T-helper 2 cell treated with Interferon-gamma antibody and Interleukin-4, amounts not matched to agents 100 ng/mL and 5 ng/mL, for 36 hours (primary cell): ENCODE data around the gene LATS2. TPM values are rescaled to one million over a fixed set of nuclear protein-coding genes. Genes with fewer than 3 reads are reported as not detected.

Source experiments
- intact Hi-C: fragments of 100-400 bp; cut with micrococcal nuclease; formaldehyde crosslinking; loops from one replicate; pipeline ENCODE4 v1.15.1; 2023
- total RNA-seq: library from RNA; stranded (reverse); gene quantifications from 2 replicates; pipeline ENCODE4 v1.2.3, GENCODE V29; 2022

Gene LATS2
- total RNA-seq, 1 donor from 2014 or later = 2.2 TPM

DNA sequence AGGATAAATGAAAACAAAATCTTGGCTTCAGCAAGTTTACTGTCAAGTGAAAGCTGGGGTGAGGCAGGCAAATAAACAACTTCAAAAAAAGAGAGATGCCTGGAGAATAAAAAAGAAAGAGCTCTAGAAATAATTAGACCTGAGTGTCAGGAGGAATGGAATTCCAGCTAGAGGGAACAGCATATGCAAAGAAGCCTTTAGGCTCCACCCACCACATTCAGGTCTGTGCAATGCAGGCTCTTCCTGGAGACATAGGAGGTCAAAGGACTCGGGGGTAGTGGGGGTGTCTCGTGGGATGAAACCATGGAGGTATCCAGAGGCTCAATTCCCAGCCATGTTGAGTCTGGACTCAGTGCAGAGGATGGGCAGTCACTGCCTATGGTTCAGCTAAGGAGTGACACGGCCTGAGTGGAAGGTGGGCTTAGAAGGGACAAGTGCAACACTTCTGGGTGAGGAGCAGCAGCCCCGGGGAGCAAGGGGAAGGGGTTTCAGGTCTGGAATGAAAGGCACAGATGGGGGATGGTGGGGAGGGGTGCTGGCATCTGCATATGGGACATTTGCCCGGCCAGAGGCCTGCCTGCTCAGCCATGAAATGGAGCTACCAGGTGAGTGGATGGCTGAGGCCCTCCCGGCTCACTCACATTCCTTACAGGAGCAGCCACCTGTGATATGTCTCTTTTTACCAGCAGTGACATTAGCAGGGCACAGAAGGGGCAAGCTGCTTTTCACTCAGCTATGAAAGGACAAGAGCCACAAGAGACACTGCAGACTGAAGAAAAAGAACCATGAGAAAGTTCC is 12.3 kb downstream of the LATS2 start:
- intact Hi-C loops = no loop called here

DNA sequence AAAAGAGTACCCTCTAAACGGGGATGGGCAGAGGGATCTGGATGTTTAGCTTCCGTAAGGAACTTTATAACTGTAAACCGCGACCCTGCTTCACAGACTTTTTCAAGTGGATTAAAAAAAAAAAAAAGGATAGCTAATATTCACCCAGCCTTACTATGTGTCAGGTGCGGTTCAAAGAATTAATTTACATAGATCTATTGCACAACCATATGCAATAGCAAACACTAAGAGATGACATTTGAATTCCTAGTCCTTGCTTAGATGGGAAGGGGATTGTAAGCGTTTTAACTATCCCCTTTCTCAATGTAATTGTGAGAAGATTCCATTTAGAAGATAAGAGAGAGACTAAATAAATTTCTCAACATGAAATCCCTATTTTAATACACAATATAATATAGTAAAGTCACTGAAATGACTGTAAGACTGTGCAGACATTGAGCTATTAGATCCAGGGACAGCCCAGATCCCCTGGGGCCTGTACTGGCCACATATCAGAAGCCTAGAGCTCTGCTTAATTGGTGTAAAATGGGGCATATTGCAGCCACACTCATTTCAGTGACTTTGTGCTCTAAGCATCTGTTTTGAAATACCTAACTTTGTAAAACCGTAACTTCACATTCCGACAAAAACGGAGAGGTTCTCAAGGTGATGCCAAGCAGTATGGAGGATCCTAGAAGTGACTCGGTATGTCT is 13.6 kb downstream of the LATS2 start:
- intact Hi-C loops = no loop called here

DNA sequence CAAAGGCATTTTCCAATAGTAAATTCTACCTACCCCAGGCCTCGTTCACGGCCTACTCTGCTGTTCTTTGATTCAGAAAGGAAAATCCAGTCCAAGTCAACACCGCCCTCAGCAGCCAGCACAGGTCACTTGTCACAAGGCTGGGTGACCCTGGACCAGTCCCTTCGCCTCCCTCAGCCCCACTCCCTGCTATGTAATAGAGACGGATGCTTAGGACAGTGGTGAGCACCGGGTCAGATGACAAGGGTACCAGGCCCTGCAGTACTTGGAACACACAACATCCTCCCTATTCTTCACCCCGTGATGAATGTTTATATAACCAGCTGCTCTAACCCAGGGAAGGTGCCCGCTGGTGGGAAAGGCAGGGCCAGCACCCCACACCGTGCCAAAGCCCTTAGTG is 14.3 kb downstream of the LATS2 start:
- intact Hi-C loops = no loop called here

DNA sequence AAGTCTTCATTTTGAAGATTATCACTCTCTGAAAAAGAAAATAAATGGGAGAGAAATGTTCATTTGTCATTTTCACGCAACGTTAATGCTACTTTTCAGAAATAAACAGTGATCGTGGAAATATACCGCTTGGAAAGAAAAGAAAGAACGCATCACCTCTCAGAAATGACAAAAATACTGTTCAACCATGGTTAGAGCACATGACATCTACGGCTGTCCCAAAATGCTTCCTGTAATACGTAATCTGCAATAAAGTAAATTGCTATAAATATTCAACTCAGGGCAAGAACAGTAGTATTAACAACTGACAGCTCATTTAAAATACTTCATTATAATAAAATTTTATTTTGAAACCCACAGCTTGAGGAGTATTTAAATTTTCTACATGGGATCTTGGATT is 15.2 kb downstream of the LATS2 start:
- intact Hi-C loops = no loop called here

DNA sequence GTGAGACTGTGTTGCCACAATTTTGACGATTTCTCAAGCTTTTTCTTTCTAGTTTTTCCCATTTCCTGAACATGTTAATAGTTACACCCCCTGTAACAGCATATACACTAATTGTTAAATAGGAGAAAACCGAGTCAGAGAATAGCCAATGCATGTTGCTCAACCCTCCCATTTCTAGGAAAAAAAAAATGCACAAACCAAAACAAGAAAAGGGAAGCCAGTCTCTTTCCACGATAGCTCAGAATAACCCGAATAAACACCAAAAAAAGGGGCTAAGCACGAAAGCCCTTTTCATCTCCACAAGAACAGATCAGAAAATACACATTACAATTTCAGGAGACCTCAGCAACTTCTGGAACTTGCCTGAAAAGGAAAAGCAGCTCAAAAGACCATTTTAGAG is 16.3 kb downstream of the LATS2 start:
- intact Hi-C loops = no loop called here

DNA sequence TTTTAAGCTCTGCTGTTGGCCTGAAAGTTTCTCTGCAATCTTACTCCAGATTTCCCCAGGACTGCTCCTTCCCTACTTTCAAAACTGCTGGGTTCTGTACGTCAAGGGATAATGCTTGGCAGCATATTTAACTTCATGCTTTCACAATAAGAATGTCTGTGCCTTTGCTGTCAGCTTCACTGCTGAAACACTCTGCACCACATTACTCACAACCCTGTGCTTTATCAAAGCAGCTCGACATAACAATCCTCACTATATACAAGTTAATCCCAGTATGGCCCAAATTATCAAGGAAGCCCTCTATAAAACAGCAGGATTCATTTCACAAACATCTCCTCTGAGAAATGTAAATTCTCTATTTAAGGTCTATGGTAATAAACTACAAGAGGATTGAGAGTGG is 17.5 kb downstream of the LATS2 start:
- intact Hi-C loops = no loop called here

DNA sequence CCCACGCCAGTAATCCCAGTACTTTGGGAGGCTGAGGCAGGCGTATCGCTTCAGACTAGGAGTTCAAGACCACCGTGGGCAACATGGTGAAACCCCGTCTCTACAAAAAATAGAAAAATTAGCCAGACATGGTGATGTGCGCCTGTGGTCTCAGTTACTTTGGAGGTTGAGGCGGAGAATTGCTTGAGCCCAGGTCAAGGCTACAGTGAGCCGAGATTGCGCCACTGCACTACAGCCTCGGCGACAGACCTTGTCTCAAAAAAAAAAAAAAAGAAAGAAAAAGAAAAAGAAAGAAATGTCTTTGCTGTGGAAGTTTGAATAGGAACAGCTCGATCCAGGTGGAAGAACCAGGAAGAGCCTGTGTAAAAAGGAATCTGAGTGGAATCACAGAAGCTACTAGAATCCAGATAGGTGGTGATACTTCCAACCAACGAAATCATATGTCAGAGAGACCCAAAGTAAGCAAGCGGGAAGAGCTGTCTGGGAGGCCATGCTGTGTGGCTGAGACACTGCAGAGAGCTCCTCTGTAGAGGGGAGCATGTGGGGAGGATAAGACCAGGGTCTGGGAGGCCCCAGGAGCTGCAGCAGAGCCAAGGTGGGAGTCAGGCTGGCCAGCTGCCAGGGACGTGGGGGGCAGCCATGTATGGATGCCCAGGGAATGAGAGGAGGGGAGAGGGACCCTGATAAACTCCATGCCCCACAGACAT is 21.1 kb downstream of the LATS2 start:
- intact Hi-C loops = no loop called here

DNA sequence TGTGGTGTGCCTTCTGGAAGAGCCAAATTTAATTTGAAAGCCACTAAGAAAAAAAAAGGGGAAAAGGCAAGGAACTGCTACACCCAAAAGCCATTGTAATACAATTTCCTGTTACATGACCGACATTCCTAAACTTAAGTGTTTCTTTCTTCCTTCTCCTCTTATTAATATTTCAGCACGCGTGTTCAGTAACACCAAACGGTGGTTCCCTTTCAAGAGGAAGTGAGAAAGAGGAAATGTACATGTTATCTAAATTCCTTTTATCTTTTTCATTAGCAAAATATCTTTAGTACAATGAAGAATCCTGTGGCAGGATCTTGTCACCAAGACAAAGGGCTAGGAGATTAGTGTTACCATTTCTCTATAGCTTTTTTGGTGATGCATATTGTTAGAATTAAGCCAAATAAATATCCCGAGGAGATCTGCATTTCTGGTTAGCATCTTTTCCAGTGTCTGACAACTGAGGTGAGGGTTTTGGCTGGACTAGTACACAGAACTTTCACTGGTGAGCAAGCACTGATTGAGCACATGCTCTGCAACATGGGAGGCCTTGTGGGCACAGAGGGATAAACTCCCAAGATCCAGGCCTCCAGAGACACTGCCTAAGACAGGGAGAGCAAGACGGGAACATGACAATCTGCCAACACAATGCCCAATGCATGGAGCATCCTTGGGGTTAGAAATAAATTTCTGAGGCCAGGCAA is 22.1 kb downstream of the LATS2 start:
- intact Hi-C loops = no loop called here

DNA sequence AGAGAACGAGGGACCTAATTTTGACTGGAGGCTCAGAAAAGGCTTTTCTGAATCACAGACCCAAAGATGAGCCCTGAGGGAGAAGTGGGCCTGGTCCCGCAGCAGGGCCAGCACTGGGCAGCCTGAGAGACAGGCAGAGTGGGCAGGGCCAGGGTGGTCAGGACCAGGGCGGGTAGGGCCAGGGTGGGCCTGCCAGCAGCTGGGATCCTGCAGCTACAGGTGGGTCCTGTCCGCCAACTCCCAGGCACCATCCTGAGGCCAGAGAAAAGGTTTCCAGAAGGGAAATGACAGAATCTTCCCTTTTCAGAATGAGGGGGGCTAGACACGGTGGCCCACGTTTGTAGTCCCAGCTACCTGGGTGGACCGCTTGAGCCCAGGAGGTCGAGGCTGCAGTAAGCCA is 23.7 kb downstream of the LATS2 start:
- intact Hi-C loops = no loop called here

DNA sequence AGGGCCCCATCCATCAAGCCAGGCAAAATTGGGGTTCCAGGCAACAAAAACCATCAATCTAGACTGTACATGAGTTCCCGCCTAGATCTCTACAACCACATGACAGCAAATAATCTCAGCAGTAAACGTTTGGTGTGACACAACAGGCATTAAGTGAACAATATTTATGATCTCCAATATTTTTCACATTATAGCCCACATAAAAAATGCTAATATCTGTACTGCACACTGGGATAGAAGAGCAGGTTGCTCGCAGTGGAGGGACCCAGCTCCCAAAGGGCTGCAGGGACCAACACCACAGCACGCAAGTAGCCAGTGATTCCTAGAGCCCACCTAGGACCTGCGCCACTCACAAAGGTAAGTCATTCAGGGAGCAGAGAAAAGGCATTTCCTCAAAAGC is 25.9 kb downstream of the LATS2 start:
- intact Hi-C loops = no loop called here

DNA sequence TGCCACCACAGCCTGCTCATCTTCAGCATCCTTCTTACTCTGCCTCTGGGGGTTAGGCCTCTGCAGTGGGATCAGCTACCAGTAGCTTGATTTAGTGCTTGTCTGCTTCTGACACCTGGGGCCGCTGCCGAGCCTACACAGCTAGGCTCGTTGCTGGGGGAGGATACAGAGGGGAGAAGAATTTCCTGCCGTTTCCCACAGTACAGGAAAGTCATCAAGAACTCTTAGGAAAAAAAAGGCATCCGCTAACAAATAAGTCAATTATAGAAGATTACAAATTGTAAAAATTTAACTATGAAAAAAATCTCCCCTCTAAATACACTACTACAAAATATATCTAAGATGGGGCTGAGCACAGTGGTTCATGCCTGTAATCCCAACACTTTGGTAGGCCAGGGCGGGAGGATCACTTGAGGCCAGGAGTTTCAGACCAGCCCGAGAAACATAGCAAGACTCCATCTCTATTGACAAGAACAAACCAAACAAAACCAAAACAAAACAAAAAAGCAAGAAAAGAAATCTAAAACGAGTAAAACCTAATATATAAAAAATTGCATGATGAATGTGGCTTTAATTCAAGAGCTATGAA is 26.7 kb downstream of the LATS2 start:
- intact Hi-C loops = no loop called here

DNA sequence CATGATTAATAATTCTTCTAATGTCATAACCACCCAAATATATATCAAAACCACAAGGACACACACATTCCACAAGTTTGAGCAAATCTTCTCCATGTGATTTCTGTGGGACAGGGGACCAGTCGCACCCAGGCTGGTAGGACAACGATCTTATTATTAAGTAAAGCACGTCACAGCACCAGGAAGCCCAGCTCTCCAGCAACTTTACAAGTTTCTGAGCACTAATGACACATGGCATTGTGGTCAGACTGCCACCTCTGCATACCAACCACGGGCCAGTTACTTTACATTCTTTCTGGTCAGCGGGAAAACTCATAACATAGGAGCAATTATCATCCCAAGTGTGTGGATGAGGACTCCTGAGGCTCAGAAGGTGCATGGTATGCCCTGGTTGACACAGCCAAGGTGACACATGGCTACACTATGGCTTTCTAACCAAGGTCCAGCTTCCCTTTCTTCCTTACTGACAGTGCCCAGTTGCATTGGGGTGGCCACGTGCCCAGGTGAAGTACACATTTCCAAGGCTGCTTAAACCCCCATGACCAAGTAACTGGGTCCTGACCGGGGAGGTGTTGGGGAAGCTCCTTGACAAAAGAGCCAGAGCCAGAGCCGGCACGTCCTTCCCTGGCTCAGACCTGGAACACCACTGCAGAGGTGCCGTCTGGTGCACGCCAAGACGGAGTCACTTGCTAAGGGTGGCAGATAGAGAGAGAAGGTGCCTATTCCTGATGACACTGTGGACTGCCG is 27.4 kb downstream of the LATS2 start:
- intact Hi-C loops = no loop called here

DNA sequence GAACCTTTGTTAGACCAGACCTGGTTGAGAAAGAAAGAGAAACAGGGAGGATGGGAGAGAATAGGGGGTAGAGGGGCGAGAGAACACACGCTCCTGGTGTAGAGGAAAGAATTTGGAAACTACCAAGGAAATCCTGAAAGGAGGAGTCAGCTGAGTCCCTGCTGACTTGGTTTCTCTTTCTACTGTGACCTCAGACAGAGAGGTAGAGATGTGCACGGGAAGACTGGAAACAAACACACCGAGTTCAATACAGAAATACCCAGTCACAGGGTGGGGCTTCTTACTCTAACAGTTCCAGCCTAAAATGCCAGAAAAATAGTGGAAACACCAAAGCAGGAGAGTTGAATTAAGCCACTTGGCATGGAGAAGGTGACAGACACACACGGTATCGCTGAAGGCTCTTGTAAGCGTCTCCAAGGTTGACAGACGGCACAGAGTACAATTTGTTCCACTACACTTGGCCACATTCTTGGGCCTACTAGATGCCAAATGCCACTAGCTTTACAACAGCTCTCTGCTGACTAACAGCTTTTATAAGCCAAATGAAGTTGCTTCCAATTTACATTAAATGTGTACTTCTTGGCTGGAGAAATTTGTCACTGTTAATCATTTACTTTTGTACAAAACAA is 28.1 kb downstream of the LATS2 start:
- intact Hi-C loops = no loop called here

DNA sequence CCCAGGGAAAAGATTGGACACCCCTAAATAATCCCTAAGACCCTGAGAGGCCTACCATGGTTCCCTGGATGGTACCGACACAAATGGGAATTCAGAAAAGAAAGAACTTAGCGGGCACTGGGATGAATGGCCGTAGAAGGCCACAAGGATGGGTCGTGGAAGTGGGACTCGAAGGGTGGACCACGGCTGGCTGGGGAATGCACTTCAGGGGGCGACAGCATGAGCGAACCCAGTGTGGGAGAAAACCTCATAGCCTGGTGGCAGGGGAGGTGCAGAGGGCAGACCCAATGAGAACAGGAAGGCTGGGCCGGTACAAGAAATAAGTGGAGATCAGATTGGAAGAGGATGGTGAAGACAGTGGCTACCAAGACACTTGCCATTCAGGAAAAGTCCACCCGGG is 28.7 kb downstream of the LATS2 start:
- intact Hi-C loops = no loop called here

DNA sequence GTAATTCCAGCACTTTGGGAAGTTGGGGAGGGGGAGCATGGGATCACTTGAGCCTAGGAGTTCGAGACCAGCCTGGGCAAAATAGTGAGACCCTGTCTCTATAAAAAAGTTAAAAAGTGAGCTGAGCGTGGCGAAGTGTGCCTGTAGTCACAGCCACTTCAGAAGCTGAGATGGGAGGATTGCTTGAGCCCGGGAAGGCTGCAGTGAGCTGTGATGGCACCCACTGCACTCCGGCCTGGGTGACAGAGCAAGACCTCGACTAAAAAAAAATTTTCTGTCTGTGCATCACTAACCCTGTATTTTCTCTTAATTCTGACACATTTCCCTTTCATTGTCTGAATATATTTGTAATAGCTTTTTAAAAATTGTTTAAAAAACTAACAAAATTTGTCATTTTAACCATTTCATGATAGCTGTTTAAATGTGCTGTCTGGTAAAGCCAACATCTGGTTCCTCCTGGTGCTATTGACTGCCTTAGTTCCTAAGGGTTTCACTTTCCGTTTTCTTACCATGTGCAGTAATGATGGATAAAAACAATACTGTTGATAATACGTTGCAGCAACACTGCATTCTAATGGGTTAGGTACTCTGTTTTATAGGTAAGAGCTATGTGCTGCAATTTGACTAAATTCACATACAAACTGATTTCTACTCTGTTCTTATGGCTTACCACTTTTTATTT is 29.7 kb downstream of the LATS2 start:
- intact Hi-C loops = no loop called here

DNA sequence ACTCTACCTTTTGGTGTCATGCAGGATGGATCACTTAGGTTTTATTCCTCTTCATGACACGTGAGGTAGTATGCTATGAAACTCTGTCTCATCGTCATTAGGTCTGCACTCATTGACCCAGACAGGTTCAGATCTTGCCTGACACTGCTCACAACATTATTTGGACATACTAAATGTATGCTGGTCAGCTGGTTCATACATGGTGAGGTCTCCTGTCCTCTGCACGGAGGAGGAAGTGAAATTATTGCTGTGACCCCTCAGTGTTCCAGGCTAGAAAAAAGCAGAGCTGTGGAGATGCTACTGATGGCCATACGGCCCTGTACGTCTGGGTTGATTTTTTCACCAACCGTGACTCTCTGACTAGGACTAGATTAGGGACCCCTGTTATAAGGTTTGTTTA is 35.8 kb downstream of the LATS2 start:
- intact Hi-C loops = no loop called here

DNA sequence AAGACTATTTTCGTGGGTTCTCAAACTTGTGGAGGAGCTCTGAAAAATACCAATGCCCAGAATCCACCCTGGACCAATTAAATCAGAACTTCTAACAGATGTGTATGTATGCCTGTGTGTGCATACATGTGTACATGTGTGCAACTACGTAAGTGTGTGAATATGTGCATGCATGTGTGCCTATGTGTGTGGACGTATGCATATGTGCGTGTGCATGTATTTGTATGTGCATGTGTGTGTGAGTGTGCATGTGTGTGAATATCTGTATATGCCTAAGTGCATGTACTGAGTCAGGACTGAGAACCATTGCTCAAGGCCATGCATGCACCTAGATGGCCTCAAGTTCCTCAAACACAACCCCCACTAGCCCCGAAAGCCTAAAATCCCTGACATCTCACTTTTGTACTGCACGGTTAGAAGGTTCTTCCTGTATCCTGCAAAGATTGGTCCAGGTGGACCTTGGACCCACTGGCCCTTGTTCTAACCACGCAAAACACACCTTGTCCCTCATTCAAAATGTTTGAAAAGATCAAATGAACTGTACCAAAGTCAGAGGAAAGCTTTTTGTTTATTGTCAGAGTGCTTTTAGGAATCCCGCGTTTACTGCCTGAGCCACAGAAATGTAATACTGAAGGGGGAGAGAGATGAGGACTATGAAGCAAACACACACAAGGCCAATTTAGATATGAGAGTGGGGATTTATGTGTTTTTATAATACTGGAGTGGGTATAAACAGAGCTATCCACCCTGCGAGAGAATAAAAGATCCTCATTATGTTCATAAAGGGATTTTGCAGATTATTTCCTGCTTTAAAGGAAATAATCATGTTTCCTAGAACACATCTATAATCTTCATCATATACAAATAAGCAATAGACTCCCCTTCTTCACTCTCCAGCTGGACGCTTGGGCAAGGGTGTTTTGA is 39.1 kb downstream of the LATS2 start:
- intact Hi-C loops = no loop called here

DNA sequence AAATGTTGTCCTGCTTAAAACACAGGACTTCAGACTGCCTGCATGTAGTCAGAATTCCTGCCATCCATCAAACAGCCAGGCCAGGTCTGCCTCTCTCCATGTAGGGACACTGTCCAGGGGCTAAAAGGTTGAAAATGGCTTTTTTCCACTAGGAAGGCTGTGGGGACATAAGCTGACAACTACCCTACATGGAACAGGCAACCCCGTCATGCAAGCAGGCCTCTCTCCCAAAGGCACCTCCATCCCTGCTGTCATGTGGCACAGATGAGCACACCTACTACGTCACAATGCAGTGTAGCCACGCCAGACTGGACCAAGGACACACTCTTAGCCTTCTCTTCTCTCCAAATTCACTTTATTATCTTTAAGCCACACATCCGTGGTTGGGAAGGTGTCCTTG is 40.8 kb downstream of the LATS2 start:
- intact Hi-C loops = no loop called here

DNA sequence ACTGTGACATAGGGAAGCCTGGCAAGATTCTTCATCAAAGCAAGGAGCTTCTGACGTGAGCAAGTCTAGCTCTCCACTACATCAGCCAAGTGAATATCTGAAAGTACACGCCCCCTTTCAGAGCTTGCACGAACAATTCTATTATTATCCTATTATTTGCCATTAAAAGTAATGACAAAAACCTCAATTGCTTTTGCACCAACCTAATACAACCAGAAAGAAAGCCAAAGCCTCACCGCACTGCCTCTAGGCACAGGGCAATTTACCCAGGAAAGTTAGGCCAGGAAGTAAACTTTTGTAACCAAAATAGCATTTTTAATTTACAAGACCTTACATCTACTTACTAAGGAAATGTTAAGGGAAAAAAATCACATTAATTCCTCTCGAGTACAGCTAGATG is 41.2 kb downstream of the LATS2 start:
- intact Hi-C loops = no loop called here
